Measurements from ENCODE around the gene RASSF8.

DNA sequence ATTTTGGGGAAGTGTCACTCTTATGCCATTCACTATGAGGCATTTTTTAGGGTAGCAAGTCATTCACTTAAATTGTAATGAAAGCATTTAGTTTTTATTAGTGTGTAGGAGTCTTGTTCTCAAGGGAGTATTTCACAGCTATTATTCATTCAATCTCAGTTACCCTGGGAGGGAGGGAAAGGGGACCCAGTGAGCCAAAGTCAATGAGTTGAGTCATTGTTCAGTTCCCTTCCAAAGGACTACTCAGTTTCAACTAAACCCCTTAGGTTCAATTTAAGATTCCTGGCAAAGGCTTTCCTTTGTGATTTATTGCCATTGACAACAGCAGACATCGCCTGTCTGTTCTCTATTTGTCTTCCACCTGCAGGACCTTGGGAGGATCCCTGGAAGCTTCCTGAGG is 29.3 kb upstream of the RASSF8 start:
- TF ChIP-seq CTCF (IDR thresholded peaks at IDR 0.05) (no peak), POLR2AphosphoS5 (IDR thresholded peaks at IDR 0.05) (no peak)
